Esophagus squamous epithelium (tissue), 5 donors: ENCODE data around the gene APOC1. TPM values are rescaled to one million over a fixed set of nuclear protein-coding genes. Genes with fewer than 3 reads are reported as not detected.

Experiments used
- DNase-seq: peaks from one replicate; lab custom pipeline; 2025; lab: John Stamatoyannopoulos, UW
- H3K27ac ChIP-seq, 4 donors: fragments of 200-600 bp; sonication (generic); one replicate each; pipeline ENCODE4 v1.5.1; 2016 to 2019; ENCODE audit warnings: mild to moderate bottlenecking in 1 of 4
- H3K27me3 ChIP-seq, 4 donors: fragments of 200-600 bp; sonication (generic); 1 replicate in 3 of 4; 2 replicates in 1 of 4; pipeline versions ENCODE4 v1.5.1 to v1.6.0; 2017 to 2021; ENCODE audit warnings: antibody characterized with exemption in 1 of 4
- H3K36me3 ChIP-seq, 3 donors: fragments of 200-600 bp; sonication (generic); one replicate each; pipeline ENCODE4 v1.5.1; 2016 to 2019
- H3K4me1 ChIP-seq, 3 donors: fragments of 200-600 bp; sonication (generic); one replicate each; pipeline ENCODE4 v1.5.1; 2017 to 2019
- H3K4me3 ChIP-seq, 4 donors: fragments of 200-600 bp; sonication (generic); 1 replicate in 3 of 4; 2 replicates in 1 of 4; pipeline ENCODE4 v1.5.1; 2016 to 2019; ENCODE audit warnings: mild to moderate bottlenecking in 2 of 4, moderate library complexity in 1 of 4
- H3K9me3 ChIP-seq, 3 donors: fragments of 200-600 bp; sonication (generic); one replicate each; pipeline ENCODE4 v1.5.1; 2016 to 2019
- CTCF ChIP-seq, 6 experiments: fragments of 450-650 bp in 4 of 6; fragments of 200-600 bp in 2 of 6; sonication (generic) in 2 of 6; IDR thresholded peaks; one replicate each; pipeline ENCODE4 v1.5.1; 2016 to 2019; ENCODE audit warnings: antibody characterized with exemption in 6 of 6, mild to moderate bottlenecking in 4 of 6, moderate library complexity in 4 of 6
- POLR2A ChIP-seq, 4 donors: fragments of 450-650 bp; IDR thresholded peaks; one replicate each; pipeline ENCODE4 v1.6.1; 2017; ENCODE audit warnings: antibody characterized with exemption in 4 of 4, mild to moderate bottlenecking in 4 of 4, moderate library complexity in 3 of 4
- WGBS, 2 donors: methylation state at CpG; one replicate each; pipeline ENCODE4 v1.1.5; 2018; 5-methylcytosine and 5-hydroxymethylcytosine counted together
- intact Hi-C: fragments of 100-400 bp; cut with DNase I; formaldehyde crosslinking; loops from one replicate; pipeline ENCODE4 v1.15.0; 2022
- total RNA-seq, 4 donors: library from RNA; depleted of rRNA; stranded (reverse); fragments of >200 nt; gene quantifications; one replicate each; pipeline ENCODE4 v1.1.0, GENCODE V29; 2016
- donor health status: DM: yes; HTN: yes; CAD: no.

Gene APOC1
- total RNA-seq, 4 donors from 2014 or later = 1.4 to 7.5 (median 4.1) TPM

GRCh38 chr19:44954278-44954648, 39.9 kb downstream of the APOC1 start:
- Histone ChIP-seq H3K27me3 (no peaks in the 10 kb centered on the region), H3K36me3 (peaks cover 0 to 12% (median 0%) of the 10 kb centered on the region in 3 donors), H3K4me1 (peaks cover 31 to 60% (median 32%) of the 10 kb centered on the region in 3 donors), H3K27ac (peak overlapping the region; percentile 89 to 99 (median 98)), H3K9me3 (no peaks in the 10 kb centered on the region), H3K4me3 (peak overlapping the region; percentile 72 to 100 (median 100))
- intact Hi-C loops = loop anchor here (5.0 kb wide), 1 partner anchor 52 kb away; no protein-coding TSS in a partner anchor
- no peak for TF ChIP-seq POLR2A (IDR thresholded peaks at IDR 0.05)
- no peak for TF ChIP-seq CTCF (IDR thresholded peaks at IDR 0.05)
- WGBS, 2 donors = 30 to 31% methylated on average over 13 of the region's 13 CpGs
- no peak for DNase-seq

- Histone ChIP-seq H3K4me1 (peaks cover 31 to 60% (median 32%) of the 10 kb centered on the region in 3 donors), H3K27ac (peak within 1 kb of the TSS; percentile 89 to 99 (median 98)), H3K9me3 (no peaks in the 10 kb centered on the region), H3K4me3 (peak within 1 kb of the TSS; percentile 72 to 100 (median 100)), H3K36me3 (peaks cover 0 to 12% (median 0%) of the 10 kb centered on the region in 3 donors), H3K27me3 (no peaks in the 10 kb centered on the region)
- TF ChIP-seq CTCF (IDR thresholded peaks at IDR 0.05) (peak in 4 of 6 experiments; percentile 4 to 41 (median 20)), POLR2A (IDR thresholded peaks at IDR 0.05) (peak in 3 of 4 donors; percentile 44 to 77 (median 48))
- intact Hi-C loops = loop anchor here (5.0 kb wide), 1 partner anchor 53 kb away; no protein-coding TSS in a partner anchor
- DNase-seq = peak; percentile 82
- WGBS, 2 donors = 0 to 2% methylated on average over 33 to 53 of the region's 65 CpGs
Observed at GRCh38 chr19:44954649-44955504, 40.5 kb downstream of the APOC1 start, which contains the start of gene CLPTM1. CLPTM1 (plus strand) TSS chr19:44955380; CDS start chr19:44955396, 16 bp downstream.

GRCh38 chr19:44955505-44956439, 41.4 kb downstream of the APOC1 start:
- TF ChIP-seq CTCF (IDR thresholded peaks at IDR 0.05) (no peak), POLR2A (IDR thresholded peaks at IDR 0.05) (no peak)
- H3K27me3 ChIP-seq = no peaks in the 10 kb centered on the region
- H3K27ac ChIP-seq = peak overlapping the region; percentile 89 to 99 (median 98)
- peak overlapping the region; percentile 72 to 100 (median 100) for H3K4me3 ChIP-seq
- 8 to 18% methylated on average over 11 to 12 of the region's 40 CpGs for WGBS, 2 donors
- H3K36me3 ChIP-seq = peaks cover 0 to 13% (median 0%) of the 10 kb centered on the region in 3 donors
- no peaks in the 10 kb centered on the region for H3K9me3 ChIP-seq
- intact Hi-C loops = no loop called here
- peaks cover 31 to 59% (median 35%) of the 10 kb centered on the region in 3 donors for H3K4me1 ChIP-seq
- no peak for DNase-seq

- WGBS, 2 donors = 74 to 77% methylated on average over 4 to 6 of the region's 7 CpGs
- H3K9me3 ChIP-seq = no peaks in the 10 kb centered on the region
- no peak for TF ChIP-seq POLR2A (IDR thresholded peaks at IDR 0.05)
- TF ChIP-seq CTCF (IDR thresholded peaks at IDR 0.05) = no peak
- intact Hi-C loops = no loop called here
- peaks cover 0 to 30% (median 2%) of the 10 kb centered on the region in 3 donors for H3K36me3 ChIP-seq
- no peak overlapping the region for H3K4me3 ChIP-seq
- no peaks in the 10 kb centered on the region for H3K27me3 ChIP-seq
- no peak overlapping the region for H3K27ac ChIP-seq
- peaks cover 25 to 49% (median 37%) of the 10 kb centered on the region in 3 donors for H3K4me1 ChIP-seq
- DNase-seq = no peak
Observed at GRCh38 chr19:44957526-44957925, 43.1 kb downstream of the APOC1 start.
